Superior temporal gyrus (tissue), 1 donor: ENCODE measurements around the gene GNAZ.
"Not testable (repeated sequence)": the region's sequence is repeated elsewhere in the genome, so short reads cannot be mapped to it uniquely, and the experiment has no call there.

Experiments
- DNase-seq: peaks from one replicate; pipeline ENCODE4 v3.0.0-alpha.2; 2016; ENCODE audit errors: extremely low spot score

Gene GNAZ

DNA sequence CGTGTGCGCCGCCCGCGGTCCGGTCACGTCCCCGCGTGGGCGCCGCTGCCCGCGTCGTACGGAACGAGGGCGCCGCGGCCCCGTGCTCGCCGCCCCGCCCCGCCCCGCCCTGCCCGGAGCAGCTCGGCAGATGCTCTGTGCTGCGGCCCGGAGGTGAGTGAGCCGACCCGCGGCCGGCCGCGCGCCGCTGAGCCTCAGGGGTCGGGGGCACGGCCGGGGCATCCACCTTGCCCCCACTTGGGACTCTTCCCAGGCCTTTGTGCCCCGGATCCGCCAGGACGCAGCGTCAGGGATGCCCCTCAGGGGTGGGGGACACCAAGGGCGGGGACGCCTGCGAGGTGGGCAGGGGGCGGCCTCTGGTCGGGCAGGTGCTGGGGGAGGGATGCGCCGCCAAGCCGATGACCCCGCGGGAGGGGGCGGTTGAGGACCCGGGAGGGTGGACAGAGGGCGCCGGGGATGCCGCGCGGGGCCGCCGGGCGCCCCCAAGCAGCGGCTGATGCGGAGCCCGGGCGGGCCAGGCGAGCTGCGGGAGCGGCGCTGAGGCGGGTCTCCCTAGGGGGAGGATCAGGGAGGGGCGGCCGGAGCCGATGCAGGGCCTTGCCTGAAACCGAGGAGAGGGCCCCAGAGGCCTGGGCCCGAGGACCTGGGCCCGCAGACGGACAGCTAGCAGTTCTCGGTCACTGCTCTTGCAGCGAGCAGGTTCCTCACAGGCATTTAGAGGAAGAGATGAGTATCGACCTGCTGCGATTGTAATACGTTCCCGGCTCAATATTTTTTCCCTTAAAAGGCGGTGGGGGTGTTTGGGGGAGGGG, at the start of gene GNAZ:
Gene GNAZ, plus strand, starts transcription at position 102 of the 812 bp plus-strand sequence. CDS start 25,177 bp downstream, outside the sequence.
- peak; percentile 19 for DNase-seq

DNA sequence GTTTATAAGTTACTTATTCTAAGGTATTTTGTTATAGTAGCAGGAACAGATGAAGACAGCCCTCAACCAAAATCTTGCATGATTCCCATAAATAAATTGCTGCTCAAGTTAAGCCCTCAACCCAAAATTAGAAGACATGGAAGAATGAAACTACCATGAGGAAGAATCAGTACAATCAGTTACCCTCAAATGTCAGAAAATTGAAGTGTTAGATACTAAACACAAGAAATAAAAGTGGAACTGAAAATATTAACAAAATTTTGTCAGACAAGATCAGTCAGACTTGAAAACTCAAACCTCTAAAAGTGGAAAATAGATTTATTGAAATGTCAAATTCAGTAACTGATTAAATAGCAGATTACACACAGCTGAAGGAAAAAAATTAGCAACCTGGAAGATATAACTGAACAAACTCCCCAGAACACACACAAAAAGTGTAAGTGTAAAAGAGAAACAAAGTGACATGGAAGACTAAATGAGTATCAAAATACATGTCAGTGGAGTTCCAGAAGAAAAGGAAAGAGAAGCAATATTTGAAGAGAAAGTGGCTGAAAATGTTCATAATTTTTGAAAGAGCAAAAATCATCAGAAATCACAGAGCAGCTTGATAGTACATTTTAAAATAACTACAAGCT, 49.5 kb upstream of the GNAZ start:
- no peak for DNase-seq

DNA sequence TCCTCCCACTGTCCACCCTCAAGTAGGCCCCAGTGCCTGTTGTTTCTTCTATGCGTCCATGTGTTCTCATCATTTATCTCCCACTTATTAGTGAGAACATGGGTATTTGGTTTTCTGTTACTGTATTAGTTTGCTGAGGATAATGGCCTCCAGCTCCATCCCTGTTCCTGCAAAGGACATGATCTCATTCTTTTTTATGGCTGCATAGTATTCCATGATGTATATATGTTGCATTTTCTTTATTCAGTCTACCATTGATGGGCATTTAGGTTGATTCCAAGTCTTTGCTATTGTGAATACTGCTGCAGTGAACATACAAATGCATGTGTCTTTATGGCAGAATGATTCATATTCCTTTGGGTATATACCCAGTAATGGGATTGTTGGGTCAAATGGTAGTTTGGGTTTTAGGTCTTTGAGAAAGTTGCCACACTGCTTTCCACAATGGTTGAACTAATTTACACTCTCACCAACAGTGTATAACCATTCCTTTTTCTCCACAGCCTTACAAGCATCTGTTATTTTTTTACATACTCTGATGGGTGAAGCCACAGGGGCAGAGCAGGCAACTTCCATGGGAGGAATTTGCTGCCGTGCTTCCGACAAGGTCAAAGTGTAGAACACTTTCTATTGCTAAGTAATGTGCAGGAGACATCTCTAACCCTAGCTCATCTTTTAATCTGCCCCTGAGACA, 48.5 kb upstream of the GNAZ start:
- DNase-seq = not testable (repeated sequence)

DNA sequence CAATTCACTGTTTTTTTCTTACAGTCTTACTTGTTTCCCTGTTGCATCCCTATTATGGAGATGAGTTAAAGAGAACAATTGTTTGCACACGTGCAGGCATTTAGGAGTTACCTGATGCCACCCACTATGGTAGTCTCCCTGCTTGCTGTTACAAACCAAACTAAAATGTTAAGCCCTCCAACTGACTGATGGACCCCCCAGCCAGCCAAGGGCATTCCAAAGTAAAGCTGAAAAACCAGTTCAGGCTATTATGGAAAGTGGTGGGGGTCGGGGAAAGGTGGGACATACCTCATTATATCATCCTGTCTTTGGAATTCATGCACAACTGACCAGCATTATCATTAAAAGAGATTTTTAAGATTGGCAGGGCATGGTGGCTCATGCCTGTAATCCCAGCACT, 47.0 kb upstream of the GNAZ start:
- no peak for DNase-seq

DNA sequence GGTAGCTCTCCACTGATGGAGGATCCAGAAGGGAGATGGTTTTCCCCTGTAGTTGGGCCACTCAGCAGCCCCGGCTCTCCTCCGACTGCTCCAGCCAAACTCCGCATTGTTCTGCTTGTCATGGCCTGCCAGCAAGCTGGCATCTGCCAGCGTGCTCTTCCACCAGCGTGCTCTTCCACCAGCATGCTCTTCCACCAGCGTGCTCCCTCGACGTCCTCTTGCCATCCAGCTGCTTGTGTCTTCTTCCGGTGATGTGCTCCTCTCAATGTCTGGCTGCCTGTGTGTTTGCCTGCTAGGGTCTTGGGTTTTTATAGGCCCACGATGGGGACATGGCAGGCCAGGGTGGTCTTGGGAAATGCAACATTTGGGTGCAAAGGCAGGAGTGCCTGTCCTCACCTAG, 43.5 kb upstream of the GNAZ start:
- DNase-seq = no peak

DNA sequence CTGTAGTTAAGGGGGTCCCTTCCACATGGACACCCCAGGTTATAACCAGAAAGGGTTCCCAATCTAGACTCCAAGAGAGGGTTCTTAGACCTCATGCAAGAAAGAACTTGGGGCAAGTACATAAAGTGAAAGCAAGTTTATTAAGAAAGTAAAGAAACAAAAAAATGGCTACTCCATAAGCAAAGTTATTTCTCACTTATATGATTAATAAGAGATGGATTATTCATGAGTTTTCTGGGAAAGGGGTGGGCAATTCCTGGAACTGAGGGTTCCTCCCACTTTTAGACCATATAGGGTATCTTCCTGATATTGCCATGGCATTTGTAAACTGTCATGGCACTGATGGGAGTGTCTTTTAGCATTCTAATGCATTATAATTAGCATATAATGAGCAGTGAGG, 42.5 kb upstream of the GNAZ start:
- DNase-seq = not testable (repeated sequence)

DNA sequence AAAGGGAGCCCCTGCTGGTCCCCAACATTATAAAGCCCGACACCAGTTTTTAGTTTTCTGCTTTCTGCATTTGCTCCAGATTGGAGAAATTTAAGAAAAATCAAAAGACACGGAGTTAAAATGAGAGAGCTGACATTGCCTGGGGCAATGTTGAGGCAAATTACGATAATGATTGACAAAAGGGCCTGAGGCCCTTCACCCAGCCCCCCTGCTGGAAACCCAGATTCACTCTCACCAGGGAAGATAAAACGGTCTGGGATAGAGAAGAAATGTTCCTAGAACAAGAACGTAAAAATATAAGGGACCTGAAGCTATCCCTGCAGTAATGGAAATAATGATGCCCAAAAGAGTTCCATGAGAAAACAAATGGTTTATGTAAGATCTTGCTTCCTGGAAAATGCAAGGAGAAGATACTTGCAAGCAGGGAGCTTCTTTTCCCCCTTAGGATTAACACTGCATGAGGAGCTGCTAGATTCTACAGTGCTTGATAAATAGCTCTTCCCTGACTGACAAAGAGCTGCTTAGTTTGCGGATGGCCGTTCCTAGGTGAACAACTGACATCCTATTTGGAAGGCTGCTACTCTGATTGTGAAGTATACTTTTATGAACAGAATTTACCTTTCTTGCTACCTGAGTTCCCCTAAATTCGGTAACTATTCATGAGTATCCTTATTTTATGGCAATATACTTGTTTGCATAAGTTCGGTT, 40.6 kb upstream of the GNAZ start:
- DNase-seq = no peak

DNA sequence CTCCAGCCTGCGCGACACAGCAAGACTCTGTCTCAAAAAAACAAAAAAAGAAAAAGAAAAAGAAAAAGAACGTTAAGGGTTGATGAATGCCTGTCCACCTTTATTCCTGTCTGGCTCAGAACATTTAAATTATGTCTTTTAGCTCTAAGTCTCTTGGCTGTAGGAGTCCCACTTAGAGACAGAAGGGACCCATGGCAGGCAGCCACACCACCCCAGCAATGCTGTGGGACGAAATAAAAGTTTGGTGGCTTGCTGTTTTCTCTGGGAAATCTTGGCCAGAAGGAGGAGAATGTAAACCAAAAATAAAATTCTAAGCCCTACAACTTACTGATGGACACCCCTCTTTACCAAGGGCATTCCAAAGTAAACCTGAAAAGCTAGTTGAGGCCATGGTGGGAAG, 38.9 kb upstream of the GNAZ start:
- DNase-seq = no peak

DNA sequence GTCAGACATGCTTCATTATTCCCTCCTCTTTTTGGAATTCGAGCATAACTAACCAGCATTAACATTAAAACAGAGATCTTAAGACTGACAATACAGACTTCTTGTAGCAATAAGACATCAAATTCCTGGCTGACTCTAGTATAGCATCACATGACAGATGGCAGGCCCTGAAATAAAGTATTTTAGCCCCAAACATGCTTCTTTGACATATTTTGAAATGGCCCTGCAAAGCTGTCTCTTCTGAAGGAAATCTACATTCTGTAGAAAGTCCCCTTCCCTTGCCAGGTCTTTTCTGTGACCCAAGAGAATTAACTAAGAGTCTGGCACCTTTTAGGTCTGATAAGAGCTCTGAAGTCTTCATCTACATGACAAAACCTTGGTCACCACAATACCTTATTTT, 38.5 kb upstream of the GNAZ start:
- DNase-seq = no peak

DNA sequence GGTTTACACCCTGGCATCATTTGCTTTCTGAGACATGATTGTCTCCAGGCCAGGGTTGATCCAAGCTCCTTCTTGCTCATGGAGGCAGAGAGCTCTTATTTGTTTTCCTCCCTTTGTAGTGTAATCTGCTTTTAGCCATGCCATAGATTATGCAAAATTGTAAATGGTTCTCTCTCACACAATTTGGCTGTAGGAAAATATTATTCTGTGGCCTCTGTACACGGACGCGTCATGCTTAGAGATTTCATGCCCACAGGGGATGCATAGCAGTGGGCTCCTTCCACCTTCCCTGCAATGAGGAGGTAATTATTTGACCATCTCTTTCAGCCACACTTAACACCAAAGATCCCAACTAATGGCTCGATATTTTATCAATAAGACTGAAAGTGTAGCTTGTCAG, 37.7 kb upstream of the GNAZ start:
- DNase-seq = no peak

DNA sequence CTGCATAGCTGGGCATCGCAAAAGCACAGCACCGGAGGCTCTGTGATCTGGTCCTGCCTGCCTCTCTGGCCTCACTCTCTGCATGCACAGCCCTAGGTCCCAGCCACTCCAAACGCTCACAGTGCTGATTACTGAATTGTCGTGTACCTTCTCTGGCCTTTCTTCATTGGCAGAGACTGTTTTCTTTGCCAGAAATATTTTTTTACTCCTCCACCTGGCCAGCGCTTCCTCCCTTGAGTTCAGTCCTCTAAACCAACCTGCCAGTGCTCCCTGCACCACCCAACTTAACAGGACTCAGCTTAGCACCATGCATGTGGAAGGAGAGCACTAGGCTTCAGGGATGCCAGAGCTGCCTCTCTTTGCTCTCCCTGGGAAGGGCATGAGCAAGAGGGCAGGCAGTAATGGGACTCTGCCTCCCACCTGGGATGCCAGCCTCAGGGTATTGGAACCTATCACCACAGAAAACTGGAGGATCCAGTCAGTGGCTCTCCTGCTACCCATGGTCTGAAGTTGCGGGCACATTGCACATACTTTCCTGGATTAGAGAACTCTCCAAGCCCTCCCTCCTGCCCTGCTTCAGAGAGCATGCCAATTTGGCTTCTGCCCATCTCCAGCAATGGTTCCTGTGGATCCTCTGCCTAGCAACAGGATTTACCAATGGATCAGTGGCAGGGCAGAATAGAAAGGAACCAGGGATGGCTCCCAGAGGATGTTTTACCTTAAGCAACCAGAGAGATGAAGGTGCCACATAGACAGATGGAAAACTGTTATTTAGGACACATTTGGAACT, 37.0 kb upstream of the GNAZ start:
- no peak for DNase-seq

DNA sequence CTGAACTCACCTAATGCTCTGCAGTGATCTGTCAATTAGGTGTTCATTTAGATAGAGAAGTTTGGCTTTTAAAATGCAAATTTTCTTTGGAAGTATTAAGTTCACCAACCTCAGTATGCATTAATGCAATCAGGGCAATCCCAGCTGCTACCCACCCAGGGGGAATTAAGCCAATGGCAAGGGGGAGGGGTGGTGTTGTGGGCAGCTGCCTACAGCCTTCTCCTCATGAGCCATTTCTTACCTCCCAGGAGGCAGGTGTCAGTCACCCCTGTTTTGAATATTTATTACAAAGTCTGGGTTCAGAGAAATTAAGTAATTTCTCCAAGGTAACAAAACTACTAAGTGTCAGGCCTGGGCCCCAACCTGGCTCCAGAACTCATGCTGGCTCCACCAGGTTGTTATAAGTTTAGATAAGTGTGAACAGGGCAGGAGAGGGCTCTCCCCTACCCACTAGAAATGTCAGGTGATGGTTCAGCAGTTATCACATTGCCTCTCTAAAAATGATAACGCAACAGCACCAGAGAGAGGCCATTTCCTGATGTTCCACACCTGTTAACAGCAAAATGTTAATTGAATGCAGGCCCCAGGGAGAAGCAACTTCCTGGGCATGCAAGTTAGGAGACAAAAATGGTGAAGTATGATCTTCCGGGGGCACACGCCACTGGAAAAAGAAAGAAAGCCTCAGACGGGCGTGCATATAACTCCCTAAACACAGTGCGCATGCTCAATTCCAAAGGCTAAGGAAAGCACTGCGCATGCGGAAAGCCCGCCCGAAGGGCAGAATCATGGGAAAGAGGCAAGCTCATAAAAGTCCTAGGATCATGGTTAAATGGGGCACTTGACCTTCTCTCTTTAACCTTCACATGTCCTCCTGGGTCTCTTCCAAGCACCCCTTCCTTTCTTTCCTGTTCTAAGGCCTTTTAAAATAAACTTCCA, 35.4 kb upstream of the GNAZ start:
- DNase-seq = no peak

DNA sequence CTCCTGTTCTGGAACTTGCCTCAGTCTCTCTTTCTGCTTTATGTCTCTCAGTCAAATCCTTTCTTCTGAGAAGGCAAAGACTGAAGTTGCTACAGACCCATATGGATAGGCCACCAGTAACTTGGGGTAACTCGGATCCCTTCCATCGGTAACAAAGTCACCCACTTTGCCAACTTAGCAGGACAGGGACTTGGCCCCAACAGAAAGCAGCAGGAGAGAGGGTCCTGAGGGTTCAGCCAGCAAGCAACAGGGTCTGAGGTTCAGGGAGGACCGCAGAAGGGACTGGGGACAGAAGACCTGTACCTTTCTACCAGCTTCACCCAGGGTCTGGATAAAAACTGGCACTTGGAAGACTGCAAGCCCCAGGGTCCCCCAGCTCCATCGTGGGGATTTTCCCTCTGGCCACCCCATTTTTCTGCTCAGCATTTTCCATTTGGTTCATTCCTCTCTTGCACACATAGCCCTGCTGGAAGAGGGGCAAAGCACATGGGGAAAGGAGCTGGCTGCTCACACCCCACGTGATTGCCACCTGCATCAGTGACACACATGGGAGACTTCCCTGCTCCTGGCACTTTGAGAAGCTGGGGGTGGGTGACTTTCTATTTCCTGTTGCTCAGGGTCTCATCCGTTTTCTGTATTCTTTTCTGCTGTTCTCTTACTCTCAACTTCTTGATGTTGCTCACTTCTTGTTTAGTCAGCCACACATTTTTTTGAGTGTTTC, 34.6 kb upstream of the GNAZ start:
- no peak for DNase-seq

DNA sequence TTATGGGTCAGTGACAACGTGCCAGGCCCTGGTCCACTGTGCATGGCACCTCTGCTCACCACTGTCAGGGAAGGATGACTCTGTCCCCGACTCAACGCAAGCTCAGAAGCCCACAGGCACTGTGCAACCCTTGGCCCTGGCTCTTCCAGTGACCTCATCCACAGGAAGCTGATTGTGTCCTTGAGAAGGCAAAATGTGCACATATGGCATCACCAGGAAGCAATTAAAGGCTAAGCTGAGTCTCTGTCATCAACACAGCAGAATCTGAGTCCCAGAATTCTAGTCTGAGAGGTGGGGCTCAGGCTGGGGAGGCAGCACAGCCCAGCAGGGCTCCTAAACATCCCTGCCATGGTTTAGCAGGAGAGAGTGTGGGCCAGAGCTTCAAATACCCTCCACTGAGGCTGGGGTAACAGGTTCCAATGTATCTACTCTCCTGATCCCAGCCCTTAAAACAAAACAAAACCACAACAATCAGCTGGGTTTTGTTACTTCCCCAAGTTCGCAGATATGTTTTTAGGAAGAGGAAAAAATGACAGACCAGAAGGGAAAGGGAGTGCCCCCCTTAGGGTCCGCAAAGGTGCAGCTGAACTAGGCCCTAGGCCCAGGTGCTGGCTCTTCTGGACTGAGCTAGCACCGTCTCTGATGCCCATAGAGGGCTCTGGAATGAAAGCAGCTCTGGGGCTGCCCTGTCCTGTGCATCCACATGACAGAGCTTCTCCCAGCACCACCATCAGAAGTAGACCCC, 33.5 kb upstream of the GNAZ start:
- DNase-seq = no peak

DNA sequence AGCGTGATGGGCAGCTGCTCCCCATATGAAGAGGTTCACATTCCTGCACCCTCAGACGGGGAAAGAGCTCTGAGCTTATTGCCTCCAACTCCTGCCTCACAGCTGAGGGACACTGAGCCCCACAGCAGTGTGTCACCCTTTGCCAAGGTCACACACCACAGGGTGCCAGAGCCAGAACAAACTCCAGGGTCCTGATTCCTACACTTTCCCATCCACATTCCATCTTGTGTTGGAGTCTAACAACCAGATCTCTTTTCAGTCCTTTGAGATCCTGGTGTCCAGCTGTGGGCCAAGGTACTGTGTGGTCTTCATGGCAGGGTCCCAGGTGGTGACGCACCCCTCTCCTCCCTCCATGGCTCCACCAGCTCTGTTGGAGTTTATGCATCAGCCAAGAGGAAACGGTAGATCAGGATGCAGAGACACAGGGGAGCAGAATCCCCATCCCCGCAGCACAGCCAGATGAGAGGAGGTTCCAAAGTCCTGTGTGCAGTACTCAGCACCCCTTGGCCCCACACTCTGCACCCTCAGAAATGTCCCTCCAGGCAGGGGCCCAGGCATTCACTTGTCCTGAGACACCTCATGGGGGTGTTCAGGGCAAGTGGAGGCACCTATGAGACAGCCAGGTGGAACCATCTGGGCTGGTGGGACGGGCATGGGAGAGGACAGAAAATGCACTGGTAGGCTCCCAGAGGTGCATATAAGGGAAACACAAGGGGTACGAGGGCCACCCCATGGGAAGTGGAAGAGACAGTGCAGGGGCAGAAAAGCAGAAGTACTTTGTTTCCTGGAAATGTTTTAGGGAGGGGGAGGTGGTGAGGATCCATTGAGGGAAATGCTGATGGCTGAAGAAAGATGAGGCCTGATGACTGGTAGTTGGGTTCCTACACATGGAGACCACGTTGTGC, 32.6 kb upstream of the GNAZ start:
- DNase-seq = no peak

DNA sequence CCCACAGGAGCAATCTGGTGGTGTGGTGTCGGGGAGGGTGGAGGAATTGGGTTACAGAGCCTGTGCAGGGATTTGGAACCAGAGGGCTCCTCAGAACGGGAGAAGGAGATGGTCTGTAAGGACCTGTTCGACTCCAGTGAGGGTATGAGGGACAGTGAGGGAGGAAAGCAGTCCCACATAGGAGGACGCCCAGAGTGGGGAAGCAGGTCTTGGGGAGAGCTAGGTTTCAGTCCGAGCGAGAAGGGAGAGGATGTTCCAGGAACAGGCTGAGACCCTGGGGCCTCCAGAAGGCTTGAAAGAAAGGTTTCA, 32.0 kb upstream of the GNAZ start:
- no peak for DNase-seq

DNA sequence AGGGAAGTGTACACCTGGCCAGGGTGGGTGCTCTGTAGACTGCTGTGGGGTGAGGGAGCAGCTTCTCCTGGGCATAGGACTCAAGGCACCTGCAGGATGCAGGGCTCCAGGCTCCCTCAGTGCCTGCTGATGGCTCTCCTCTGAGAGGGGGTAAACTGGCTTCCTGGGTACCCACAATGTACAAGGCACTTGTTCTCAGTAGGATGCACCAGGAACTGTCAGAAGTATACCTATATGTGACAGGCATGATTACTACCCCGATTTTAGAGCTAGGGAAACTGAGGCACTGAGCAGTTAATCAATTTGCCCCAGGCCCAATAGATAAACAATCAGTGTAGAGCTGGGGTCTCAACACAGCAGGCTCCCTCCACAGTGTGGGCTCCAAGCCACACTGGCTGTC, 31.4 kb upstream of the GNAZ start:
- DNase-seq = no peak

DNA sequence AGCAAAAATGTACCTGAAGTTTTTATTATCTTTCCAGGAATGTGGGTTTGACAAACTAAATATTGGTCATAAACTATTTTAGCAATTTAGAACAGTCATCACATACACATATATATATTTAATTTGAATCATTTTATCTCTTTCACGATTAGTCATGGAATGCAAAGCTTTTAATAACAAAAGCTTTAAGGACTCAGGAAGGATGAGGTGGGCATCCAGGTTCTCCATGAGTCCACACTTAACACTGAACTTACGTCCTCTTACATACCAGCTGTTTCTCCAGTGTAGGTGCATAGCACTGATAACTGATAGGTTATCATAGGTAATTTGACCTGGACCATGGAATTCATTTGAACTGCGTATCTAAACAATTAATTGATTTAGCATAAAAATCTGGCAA, 28.1 kb upstream of the GNAZ start:
- DNase-seq = no peak
